Hematopoietic multipotent progenitor cell treated with erythropoietin and hydrocortisone succinate and interleukin-3 and kit ligand, for 6 days (in vitro differentiated cells): ENCODE results near the gene PTPRCAP.
A peak's percentile ranks its signal among the peaks of the same experiment; 100 is the strongest.
"Not testable (repeated sequence)": the region's sequence is repeated elsewhere in the genome, so short reads cannot be mapped to it uniquely, and the experiment has no call there.

Experiments
- DNase-seq: peaks from one replicate; pipeline ENCODE4 v3.0.0-alpha.2; 2015

The PTPRCAP gene

DNA sequence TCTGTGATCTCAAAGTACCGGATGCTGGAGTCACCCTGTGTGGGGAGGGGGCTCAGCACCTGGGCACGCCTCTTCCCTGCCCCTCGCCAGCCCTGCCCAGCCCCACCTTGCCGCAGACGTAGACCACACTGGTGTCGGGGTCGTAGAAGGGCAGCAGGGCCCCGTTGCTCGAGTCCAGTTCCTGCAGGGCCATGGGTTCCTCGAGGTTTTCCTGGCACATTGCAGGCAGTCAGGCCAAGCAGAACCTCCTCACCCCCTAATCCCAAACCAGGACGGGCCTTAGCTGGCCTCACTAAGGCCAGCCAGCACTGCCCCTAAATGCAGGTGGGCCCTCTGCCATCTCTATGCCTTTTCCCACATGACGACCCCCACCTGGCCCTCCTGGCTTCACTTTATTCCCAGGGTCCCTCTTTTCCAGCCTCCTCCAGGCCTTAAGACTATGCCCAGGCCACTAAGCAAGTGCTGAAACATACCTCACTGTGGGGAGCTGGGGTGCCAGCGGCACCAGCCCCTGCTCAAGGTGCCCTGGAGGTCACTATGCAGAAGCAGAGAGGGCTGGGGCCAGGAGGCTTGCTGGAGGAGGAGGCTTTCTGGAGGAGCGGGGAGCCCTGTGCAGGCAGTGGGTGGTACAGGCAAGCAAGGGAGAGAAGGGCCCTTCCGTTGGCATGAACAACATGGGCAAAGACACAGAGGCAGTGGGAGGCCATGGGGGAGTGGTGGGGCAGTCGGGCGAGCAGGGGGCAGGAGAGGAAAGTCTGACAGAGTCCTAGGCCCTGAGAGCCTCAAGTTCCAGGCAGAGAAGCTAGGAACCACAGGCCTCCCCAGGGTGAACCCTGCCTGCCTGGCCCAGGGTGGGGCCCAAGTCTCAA is 3.0 kb upstream of the PTPRCAP start:
- DNase-seq = no peak

DNA sequence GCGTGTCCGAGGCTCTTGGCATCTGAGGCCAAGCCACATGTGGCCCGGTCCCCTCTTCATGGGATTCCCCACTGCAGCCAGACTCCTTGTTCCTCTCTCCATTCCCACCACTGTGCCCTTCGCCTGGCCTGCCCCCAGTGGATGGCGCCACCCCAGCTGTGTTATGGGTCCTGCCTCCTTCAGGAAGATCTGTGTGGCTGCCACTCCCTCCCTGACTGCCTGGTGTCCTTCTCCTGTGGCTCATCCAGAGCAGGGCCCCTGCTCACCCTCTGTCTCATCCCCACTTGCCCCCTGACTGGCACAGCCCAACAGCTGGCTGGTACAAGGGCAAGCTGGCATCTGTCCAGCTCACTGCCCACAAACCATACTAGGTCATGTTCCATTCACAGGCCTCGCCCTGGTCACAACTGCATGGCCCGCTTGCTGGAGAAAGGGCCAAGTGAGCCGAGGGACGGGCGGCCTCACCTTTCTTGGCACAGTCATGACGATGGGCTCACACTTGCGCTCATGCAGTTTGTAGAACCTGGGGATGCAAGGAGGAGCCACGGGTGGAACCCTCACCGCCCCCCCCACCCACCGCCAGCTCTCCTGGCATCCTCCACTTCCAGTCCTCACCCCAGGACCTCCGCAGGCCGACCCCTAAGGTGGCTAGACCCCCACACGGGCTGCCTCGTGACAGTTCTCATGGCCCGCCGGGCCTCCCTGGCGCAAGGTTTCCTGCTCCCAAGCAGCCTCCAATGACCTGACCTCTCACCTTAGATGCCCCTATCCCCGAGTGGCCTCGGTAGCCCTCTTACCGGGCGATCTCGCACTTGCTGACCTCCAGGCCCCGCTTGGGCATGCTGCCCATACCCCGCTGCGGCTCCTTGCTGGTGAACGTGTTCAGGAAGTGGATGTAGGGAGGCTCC is 2.1 kb upstream of the PTPRCAP start:
- peak; percentile 75 for DNase-seq

DNA sequence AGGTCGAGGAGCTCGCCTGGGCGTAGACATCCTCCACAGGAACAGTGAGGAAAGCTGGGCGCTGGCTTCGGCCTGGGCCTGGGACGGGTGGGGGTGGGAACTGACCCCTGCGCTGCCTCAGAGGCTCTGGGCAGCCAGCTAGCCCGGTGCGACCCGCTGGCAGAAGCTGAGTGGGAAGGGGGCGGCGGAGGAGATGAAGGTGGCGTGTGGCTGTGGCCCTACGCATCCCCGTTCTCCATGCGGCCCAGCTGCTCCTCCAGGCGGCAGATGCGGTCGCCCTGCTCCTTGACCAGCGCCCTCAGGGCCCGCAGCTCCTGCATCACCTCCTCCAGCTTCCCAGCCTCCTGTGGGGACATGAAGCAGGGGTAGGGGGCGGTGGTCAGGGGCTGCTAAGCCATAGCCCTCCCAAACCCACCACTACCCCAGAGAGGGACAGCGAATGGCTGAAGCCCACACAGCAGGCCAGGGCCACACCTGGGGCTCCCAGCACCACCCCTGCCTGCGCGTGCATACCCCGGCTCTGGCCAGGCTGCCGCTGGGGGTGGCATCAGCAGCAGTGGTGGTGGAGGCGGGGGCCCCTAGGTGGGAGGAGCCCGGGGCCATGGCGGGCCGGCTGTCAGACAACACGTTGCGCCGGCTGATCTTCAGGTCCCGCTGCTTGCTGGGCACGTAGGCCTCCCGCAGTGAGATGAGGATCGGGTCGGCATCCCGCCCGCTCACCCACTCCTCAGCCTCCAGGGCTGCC is 848 bp upstream of the PTPRCAP start:
- no peak for DNase-seq

DNA sequence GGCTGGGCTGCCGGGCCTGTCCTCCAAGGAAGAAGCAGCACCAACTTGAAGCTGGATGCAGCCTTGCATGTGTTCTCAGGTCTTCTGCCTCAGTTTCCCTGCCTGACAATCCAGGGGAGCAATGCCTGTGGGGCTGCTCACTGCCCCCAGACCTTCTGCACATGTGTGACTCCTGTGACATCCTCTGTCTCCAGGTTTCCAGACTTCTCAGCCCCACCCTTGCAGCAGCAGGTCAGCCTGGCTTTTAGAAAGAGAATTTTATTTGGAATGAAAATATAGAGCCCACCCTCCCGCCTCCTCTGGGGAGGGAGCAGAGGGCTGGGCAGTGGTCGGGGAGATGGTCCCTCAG is 301 bp upstream of the PTPRCAP start:
- DNase-seq = no peak

DNA sequence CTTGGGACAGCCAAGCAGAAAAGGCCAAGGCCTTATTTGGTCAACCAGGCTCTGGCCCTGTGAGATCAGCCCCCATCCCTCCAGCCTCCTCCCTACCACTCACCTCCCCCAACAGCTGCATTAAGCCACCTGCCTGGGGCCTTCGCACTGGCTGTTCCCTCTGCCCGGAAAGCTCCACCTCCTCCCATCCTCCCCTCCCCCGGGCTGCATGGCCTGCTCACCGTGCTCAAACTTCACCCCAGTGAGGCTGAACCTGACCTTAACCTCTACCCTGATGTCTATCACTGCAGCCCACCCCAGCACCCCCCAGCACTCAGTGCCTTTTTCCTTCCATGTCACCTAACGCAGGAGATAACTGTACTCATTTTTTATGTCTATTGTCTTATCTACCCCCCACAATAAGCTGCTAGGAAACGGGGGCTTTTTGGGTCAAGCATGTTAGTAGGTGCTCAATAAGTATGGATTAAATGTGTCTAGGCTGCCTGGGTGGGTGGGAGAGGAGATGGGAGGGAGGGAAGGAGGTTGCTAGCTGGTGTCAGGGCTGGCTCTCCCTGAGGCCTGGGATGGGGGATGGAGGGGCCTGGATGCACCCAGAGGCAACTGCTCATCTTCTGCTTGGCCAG is 912 bp downstream of the PTPRCAP start:
- peak; percentile 75 for DNase-seq

DNA sequence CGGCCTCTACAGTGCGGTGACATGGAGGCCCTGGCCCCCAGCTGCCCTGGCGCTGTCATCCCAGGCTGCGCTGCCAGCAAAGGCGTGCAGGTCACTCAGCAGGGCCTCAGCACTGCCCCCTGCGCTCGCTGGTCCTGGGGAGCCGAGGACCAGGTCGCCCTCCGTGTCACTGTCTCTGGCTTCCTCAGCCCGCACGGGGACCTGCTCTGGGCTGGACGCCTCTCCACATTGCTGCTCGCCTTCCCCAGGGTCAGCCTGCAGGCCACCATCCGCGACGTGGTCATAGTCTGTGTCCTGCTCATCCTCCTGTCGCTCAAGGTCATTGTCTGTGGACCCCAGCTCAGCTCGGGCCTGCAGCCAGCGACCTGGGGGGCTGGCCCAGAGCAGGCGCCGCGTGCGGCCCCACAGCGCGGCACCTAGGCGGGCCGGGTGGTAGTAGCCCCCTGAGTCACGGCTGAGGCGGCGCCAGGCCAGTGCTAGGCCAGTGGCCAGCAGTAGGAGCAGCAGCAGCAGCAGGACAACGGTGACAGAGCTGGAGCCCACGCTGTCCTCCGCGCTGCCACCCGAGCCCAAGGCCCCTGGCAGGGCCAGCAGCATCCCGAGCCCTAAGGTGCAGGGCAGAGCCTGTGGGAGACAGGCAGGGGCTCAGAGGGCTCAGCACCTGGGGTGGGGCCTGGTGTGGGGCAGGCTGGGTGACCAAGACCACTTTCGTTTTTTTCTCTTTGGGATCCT is 1.6 kb downstream of the PTPRCAP start:
- DNase-seq = no peak

DNA sequence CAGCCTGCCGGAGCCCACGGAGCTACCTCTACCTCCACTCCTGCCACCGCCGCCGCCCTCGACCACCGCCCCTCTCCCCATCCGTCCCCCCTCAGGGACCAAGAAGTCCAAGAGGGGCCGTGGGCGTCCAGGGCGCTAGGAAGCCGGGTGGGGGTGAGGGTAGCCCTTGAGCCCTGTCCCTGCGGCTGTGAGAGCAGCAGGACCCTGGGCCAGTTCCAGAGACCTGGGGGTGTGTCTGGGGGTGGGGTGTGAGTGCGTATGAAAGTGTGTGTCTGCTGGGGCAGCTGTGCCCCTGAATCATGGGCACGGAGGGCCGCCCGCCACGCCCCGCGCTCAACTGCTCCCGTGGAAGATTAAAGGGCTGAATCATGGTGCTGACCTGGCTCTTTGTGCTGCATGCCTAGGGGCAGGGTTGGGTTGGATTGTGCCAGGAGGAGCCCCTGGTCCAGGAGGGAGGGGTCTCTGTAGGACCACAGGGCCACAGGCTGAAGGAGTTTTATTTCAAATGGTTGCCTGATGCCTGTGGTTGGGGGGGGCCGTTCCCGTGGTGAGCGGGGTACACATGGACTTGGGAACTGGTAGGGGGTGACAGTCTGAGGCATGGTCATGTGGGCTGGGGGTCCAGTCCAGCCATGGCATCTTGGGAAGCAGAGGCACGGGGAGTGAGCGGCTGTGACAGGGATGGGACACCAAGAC is 2.3 kb downstream of the PTPRCAP start:
- DNase-seq = peak; percentile 53

DNA sequence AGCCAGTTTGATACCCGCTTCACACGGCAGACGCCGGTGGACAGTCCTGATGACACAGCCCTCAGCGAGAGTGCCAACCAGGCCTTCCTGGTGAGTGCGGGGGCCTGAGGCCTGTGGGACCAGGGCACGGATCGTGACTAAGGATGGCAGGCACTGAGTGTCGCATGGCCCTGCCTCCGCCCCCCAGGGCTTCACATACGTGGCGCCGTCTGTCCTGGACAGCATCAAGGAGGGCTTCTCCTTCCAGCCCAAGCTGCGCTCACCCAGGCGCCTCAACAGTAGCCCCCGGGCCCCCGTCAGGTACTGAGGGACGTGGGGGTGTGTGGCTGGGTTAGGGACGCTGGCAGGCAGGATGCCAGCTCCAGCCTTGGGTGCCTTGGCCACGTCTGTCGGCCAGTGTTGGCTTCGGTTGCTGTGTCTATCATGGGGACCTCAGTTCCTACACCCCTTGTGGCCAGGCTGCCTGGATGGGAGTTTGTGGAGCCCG is 3.0 kb downstream of the PTPRCAP start:
- no peak for DNase-seq

DNA sequence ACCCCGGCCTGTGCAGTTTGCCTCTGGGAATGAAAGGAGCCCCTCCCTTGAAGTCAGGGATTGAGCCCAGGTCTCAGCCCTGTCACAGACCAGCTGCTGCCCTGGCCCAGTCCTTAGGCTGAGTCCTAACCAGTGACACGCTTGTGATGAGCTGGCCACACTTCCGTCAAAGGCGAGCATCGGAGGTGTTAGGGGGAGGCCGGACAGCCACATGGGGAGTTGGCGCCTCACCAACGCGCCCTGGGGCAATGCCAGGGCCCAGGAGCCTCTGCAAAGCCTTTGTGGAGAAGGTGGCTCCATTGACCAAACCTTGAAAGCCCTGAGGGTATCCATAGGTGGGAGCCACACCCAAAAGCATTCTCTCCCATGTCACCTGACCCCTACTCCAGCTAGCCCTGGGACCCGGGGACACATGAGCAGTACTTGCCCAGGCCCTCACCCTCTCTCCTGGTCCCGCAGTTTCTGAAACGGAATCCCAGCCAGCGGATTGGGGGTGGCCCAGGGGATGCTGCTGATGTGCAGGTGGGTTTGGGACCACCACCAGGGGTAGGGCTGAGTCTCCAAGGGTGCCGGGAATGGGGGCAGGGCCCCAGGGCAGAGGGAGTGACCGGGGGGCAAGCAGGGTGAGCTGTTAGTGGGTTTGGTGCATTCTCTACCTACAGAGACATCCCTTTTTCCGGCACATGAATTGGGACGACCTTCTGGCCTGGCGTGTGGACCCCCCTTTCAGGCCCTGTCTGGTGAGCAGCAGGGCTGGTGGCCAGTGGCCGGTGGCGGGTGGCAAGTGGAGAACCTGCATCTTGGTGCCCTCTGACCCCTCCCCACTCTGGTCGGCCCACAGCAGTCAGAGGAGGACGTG is 3.7 kb downstream of the PTPRCAP start:
- DNase-seq = no peak

DNA sequence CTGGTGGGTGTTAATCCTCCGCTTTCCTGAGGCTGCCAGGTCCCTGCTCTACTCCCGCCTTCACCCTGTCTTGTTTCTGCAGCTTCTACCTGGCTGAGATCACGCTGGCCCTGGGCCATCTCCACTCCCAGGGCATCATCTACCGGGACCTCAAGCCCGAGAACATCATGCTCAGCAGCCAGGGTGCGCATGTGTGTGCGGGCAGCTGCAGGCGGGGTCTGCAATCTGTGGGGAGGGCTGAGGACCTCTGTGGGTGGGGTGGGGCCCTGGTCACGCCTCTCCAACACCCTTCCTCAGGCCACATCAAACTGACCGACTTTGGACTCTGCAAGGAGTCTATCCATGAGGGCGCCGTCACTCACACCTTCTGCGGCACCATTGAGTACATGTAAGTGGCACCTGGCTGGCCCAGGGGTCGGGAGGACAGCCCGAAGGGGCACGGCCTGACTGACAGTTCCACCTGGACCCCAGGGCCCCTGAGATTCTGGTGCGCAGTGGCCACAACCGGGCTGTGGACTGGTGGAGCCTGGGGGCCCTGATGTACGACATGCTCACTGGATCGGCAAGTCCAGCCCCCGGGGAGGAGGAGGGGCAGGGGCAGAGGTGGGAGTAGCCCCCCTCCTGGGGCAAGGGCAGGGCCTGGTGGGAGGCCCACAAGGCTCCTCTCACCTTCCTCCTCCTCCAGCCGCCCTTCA is 4.7 kb downstream of the PTPRCAP start:
- no peak for DNase-seq

DNA sequence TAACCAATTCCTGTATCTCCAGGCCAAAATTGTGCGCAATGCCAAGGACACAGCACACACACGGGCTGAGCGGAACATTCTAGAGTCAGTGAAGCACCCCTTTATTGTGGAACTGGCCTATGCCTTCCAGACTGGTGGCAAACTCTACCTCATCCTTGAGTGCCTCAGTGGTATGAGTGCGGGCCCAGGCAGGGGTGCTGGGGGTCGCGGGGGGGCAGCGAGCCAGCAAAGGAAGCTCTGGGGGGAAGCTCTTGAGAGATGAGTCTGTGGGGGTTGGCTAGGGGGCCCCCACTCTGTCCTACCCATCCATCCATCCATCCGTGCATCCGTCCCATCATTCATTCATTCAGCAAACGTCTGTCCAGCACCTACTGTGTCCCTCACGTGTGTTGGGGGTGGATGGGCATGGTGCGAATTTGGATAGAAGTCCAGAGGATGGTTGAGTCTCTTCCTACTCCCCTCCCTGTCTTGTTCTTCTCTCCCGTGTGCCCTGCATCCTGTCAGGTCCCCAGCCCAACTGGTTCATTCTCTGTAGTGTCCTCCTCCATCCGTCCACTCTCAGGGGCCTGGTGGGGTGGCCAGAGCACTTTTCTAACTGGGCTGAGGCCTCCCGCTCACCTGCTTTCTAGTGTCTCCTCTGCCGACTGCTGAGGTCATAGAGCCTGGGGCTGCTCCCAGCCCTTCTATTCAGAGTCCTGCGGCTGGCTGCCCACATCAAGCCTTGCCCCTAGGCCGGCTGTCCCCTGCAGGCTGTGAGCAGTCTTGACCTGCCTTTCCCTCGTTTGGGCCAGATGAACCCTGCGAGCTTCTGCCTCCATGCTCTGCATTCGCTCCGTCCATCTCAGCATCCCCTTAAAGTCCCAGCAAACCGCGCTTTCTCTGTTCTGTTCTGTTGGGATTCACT is 5.9 kb downstream of the PTPRCAP start:
- DNase-seq = no peak

DNA sequence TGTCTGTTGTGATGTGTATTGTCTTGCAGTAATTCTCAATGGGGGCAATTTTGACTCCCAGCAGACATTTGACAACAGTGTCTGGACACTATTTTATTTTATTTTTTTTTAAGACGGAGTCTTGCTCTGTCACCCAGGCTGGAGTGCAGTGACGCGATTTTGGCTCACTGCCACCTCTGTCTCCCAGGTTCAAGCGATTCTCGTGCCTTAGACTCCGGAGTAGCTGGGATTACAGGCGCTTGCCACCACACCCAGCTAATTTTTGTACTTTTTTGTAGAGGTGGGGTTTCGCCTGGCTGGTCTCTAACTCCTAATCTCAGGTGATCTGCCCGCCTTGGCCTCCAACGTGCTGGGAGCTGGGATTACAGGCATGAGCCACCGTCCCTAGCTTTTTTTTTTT is 7.8 kb downstream of the PTPRCAP start:
- DNase-seq = no peak

DNA sequence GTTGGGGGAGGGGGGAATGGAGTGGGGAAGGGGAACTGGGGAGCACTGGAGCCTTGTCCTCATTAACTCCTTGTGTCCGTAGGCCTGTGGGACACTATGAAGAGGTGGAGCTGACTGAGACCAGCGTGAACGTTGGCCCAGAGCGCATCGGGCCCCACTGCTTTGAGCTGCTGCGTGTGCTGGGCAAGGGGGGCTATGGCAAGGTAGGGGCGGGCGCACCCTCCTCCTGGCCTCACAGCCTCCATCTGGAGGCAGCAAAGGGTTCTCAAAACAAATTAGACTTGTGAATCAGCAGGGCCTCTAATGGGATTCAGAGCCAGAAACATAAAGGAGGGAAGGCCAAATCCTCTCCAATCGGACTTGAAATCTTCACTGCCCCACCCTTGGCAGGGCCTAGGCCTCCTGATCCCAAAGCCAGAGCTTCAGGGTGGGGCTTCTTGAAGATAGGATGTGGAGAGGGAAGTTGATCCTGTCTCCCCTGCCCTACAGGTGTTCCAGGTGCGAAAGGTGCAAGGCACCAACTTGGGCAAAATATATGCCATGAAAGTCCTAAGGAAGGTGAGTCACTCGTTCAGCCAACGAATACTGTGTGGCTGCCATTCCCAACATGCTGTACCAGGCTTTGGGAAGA is 8.3 kb downstream of the PTPRCAP start:
- no peak for DNase-seq

DNA sequence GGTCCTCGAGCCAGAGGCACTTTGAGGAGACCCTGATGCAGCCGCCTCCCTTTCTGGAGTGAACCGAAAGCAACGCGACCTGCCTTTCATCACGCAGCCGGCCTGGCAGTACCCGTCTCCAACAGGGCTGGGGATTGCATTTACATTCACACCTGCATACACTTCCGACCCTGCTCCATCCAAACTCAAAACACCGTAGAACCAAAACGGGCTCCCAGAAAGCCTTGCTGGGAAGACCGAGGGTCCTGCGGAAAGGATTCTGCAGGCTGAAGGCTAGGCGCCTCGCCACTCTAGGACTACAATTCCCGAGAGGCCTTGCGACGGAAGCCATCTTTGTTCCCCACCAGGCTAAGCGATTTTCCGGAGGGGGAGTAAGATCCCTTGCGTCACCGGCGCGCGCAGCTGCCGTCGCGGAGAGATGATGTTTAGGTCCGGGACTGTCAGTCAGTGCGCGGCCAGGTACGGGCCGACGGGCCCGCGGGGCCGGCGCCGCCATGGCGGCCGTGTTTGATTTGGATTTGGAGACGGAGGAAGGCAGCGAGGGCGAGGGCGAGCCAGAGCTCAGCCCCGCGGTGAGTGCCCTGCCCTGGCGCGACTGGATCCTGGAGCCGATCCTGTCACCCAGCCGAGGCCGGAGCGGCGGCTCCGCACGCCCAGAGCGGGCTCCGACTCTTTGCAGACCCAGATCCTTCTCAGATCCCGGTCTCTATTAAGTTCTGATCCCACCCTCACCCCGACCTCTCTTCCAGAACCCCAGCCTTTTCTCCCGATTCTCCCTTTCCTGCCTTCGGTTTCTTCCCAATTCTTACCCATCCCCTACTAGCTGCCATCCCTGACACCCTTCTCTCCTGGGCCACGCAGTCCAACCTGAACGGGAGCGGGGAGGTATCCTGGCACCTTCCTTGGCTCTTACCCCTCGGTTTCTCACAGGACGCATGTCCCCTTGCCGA is 9.2 kb downstream of the PTPRCAP start, which contains the start of gene RPS6KB2:
RPS6KB2 (plus strand) TSS at position 443 of the 950 bp plus-strand sequence; CDS start at position 495, 52 bp downstream.
- peak; percentile 98 for DNase-seq

DNA sequence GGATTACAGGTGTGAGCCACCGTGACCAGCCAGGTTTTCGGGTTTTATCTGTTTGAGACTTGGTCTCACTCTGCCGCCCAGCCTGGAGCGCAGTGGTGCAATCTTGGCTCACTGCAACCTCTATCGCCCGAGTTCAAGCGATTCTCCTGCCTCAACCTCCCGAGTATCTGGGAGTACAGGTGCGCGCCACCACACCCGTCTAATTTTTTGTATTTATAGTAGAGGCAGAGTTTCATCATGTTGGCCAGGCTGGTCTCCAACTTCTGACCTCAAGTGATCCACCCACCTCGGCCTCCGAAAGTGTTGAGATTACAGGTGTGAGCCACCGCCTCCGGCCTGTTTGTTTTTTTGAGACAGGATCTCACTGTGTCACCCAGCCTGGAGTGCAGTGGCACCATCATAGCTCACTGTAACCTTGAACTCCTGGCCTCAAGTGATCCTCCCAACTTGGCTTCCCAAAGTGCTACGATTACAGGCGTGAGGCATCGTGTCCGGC is 10.1 kb downstream of the PTPRCAP start:
- not testable (repeated sequence) for DNase-seq

DNA sequence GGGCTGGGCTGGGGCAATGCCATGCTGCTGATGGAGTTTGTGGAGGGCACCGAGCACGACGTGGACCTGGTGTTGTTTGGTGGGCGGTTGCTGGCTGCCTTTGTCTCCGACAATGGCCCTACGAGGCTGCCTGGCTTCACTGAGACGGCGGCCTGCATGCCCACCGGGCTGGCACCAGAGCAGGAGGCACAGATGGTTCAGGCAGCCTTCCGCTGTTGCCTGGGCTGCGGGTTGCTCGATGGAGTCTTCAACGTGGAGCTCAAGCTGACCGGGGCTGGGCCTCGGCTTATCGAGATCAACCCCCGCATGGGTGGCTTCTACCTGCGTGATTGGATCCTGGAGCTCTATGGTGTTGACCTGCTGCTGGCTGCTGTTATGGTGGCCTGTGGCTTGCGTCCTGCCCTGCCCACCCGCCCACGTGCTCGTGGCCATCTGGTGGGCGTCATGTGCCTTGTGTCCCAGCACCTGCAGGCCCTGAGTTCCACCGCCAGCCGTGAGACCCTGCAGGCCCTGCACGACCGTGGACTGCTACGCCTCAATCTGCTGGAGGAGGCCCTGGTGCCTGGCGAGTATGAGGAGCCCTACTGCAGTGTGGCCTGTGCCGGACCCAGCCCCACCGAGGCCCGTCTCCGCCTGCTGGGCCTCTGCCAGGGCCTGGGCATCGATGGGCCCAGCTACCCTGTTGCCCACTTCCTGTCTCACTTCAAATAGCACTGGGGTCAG is 13.4 kb downstream of the PTPRCAP start:
- DNase-seq = no peak
